ENCODE data around the gene VWA2.

Gene VWA2

GRCh38 chr10:114265392-114266053 is 26.5 kb downstream of the VWA2 start:
- ChIA-PET CTCF (interaction anchor here (0.7 kb wide), 1 partner anchor 230 kb away, joined by 4 read pairs; no protein-coding TSS in a partner anchor), POLR2A (no interaction called here)
- no peak overlapping the region for H3K27ac ChIP-seq (ENCODE audit: extremely low read depth, low read depth, low read length)
- TF ChIP-seq ZBTB10 (tag by site-specific recombination; IDR thresholded peaks at IDR 0.05) (no peak), ZNF423 (tag by site-specific recombination; IDR thresholded peaks at IDR 0.05) (no peak), REST (tag by site-specific recombination; IDR thresholded peaks at IDR 0.05) (no peak), ZNF366 (tag by site-specific recombination; conservative IDR thresholded peaks at IDR 0.05) (no peak), YY2 (tag by site-specific recombination; IDR thresholded peaks at IDR 0.05) (no peak)
- H3K4me3 ChIP-seq (ENCODE audit: low read depth, low read length), result no peak overlapping the region
- no peaks in the 10 kb centered on the region for H3K9me3 ChIP-seq (ENCODE audit: control insufficient read depth, insufficient read depth, low read depth, low read length)
- H3K4me1 ChIP-seq (ENCODE audit: control insufficient read depth, insufficient read depth, low read length), result no peaks in the 10 kb centered on the region
- H3K36me3 ChIP-seq (ENCODE audit: control insufficient read depth in 2 of 2, insufficient read depth in 1 of 2, low read length in 2 of 2), result no peaks in the 10 kb centered on the region

GRCh38 chr10:114266521-114266920 is 27.5 kb downstream of the VWA2 start:
- Histone ChIP-seq H3K4me3 (ENCODE audit: low read depth, low read length) (no peak overlapping the region), H3K27ac (ENCODE audit: extremely low read depth, low read depth, low read length) (no peak overlapping the region), H3K4me1 (ENCODE audit: control insufficient read depth, insufficient read depth, low read length) (no peaks in the 10 kb centered on the region), H3K36me3 (ENCODE audit: control insufficient read depth in 2 of 2, insufficient read depth in 1 of 2, low read length in 2 of 2) (no peaks in the 10 kb centered on the region), H3K9me3 (ENCODE audit: control insufficient read depth, insufficient read depth, low read depth, low read length) (no peaks in the 10 kb centered on the region)
- POLR2A ChIA-PET, result no interaction called here
- CTCF ChIA-PET, result interaction anchor here (0.6 to 0.7 kb wide), 3 partner anchors 31 to 905 kb away, joined by 3 to 6 read pairs (median 4); no protein-coding TSS in a partner anchor
- TF ChIP-seq ZBTB20 (tag by site-specific recombination; IDR thresholded peaks at IDR 0.05) (peak; percentile 52; the same call in 1 of the 2 replicates), ELK4 (IDR thresholded peaks at IDR 0.05; ENCODE audit: borderline replicate concordance, low read depth, low read length) (no peak), KLF17 (tag by site-specific recombination; IDR thresholded peaks at IDR 0.05) (no peak), ZNF544 (tag by site-specific recombination; IDR thresholded peaks at IDR 0.05) (no peak), YY2 (tag by site-specific recombination; IDR thresholded peaks at IDR 0.05) (no peak), ZBTB44 (tag by site-specific recombination; IDR thresholded peaks at IDR 0.05) (peak; percentile 91), ZBTB48 (tag by site-specific recombination; IDR thresholded peaks at IDR 0.05) (no peak), ZNF639 (tag by site-specific recombination; IDR thresholded peaks at IDR 0.05) (no peak), GLIS1 (tag by site-specific recombination; IDR thresholded peaks at IDR 0.05) (peak; percentile 53; the same call in 1 of the 2 replicates), ZNF624 (tag by site-specific recombination; IDR thresholded peaks at IDR 0.05) (no peak), TRIM28 (IDR thresholded peaks at IDR 0.05; ENCODE audit: borderline replicate concordance, low read length) (no peak), PRDM6 (tag by site-specific recombination; IDR thresholded peaks at IDR 0.05) (peak; percentile 72), ZNF843 (tag by site-specific recombination; IDR thresholded peaks at IDR 0.05) (no peak), ZFP3 (tag by site-specific recombination; IDR thresholded peaks at IDR 0.05; ENCODE audit: low read depth) (no peak), ZNF626 (tag by site-specific recombination; IDR thresholded peaks at IDR 0.05) (no peak), ZNF654 (tag by site-specific recombination; IDR thresholded peaks at IDR 0.05; ENCODE audit: low read depth) (no peak)
